H9 (cell line): Measurements from ENCODE around the gene NELFCD. TPM values are rescaled to one million over a fixed set of nuclear protein-coding genes. Genes with fewer than 3 reads are reported as not detected.

Experiments
- DNase-seq: peaks from one replicate; pipeline ENCODE4 v3.0.0-alpha.2; 2017
- H2AFZ ChIP-seq: one replicate; pipeline ENCODE4 v1.6.1; 2013; ENCODE audit warnings: mild to moderate bottlenecking, low read length, control low read depth, moderate library complexity
- H2AK5ac ChIP-seq: 2 replicates; pipeline ENCODE4 v1.6.1; 2013; ENCODE audit warnings: low read length, control low read depth, mixed read lengths; ENCODE audit not compliant: insufficient read length
- H2BK120ac ChIP-seq: one replicate; pipeline ENCODE4 v1.6.1; 2013; ENCODE audit warnings: low read depth, mild to moderate bottlenecking, low read length, control low read depth, inconsistent platforms; ENCODE audit not compliant: poor library complexity, severe bottlenecking
- H2BK12ac ChIP-seq: 2 replicates; pipeline ENCODE4 v1.6.1; 2013; ENCODE audit warnings: low read length, control low read depth, mixed read lengths, low read depth; ENCODE audit not compliant: insufficient read length
- H2BK15ac ChIP-seq: 2 replicates; pipeline ENCODE4 v1.6.1; 2013; ENCODE audit warnings: low read depth, low read length, control low read depth
- H2BK20ac ChIP-seq: one replicate; pipeline ENCODE4 v1.6.1; 2013; ENCODE audit warnings: low read depth, mild to moderate bottlenecking, low read length, control low read depth, inconsistent platforms; ENCODE audit not compliant: poor library complexity, severe bottlenecking
- H2BK5ac ChIP-seq: 2 replicates; pipeline ENCODE4 v1.6.1; 2013; ENCODE audit warnings: low read length, control low read depth, mixed read lengths; ENCODE audit not compliant: insufficient read length
- H3K14ac ChIP-seq: 2 replicates; pipeline ENCODE4 v1.6.1; 2013; ENCODE audit warnings: low read length, control low read depth; ENCODE audit not compliant: insufficient read depth
- H3K18ac ChIP-seq: 2 replicates; pipeline ENCODE4 v1.6.1; 2013; ENCODE audit warnings: low read depth, mild to moderate bottlenecking, mixed read lengths, low read length, control low read depth; ENCODE audit not compliant: insufficient read length
- H3K23ac ChIP-seq: 2 replicates; pipeline ENCODE4 v1.6.1; 2013; ENCODE audit warnings: low read length, control low read depth, mixed read lengths, low read depth; ENCODE audit not compliant: insufficient read length
- H3K23me2 ChIP-seq: 2 replicates; pipeline ENCODE4 v1.6.1; 2013; ENCODE audit warnings: low read depth, mild to moderate bottlenecking, mixed read lengths, low read length, control low read depth; ENCODE audit not compliant: insufficient read length, poor library complexity, severe bottlenecking
- H3K27ac ChIP-seq: 2 replicates; pipeline ENCODE4 v1.5.1; 2013; ENCODE audit warnings: low read length, control low read depth, mixed read lengths, low read depth; ENCODE audit not compliant: insufficient read length
- H3K27me3 ChIP-seq: 2 replicates; pipeline ENCODE4 v1.6.1; 2013; ENCODE audit warnings: low read length, control low read depth, inconsistent platforms; ENCODE audit not compliant: insufficient read depth
- H3K4ac ChIP-seq: 2 replicates; pipeline ENCODE4 v1.6.1; 2013; ENCODE audit warnings: low read depth, mild to moderate bottlenecking, control low read depth, inconsistent platforms, low read length, moderate library complexity
- H3K4me1 ChIP-seq: 2 replicates; pipeline ENCODE4 v1.6.1; 2013; ENCODE audit warnings: low read length, control low read depth, inconsistent platforms; ENCODE audit not compliant: insufficient read depth
- H3K4me2 ChIP-seq: 2 replicates; pipeline ENCODE4 v1.6.1; 2013; ENCODE audit warnings: low read length, control low read depth, mixed read lengths; ENCODE audit not compliant: insufficient read length, insufficient read depth
- H3K56ac ChIP-seq: 2 replicates; pipeline ENCODE4 v1.6.1; 2013; ENCODE audit warnings: low read depth, mild to moderate bottlenecking, mixed read lengths, low read length, control low read depth; ENCODE audit not compliant: insufficient read length
- H3K79me1 ChIP-seq: 2 replicates; pipeline ENCODE4 v1.6.1; 2013; ENCODE audit warnings: low read depth, mild to moderate bottlenecking, moderate library complexity, low read length, control low read depth, inconsistent platforms; ENCODE audit not compliant: insufficient read depth, poor library complexity, severe bottlenecking
- H3K79me2 ChIP-seq: 2 replicates; pipeline ENCODE4 v1.6.1; 2013; ENCODE audit warnings: low read length, control low read depth, inconsistent platforms; ENCODE audit not compliant: insufficient read depth
- H3K9ac ChIP-seq: 2 replicates; pipeline ENCODE4 v1.6.1; 2013; ENCODE audit warnings: low read length, control low read depth, mixed read lengths; ENCODE audit not compliant: insufficient read length; ENCODE audit errors: extremely low read depth
- H3K9me3 ChIP-seq: one replicate; pipeline ENCODE4 v1.6.1; 2013; ENCODE audit warnings: low read depth, low read length, inconsistent platforms; ENCODE audit not compliant: control insufficient read depth
- H3T11ph ChIP-seq: one replicate; pipeline ENCODE4 v1.6.1; 2013; ENCODE audit warnings: mild to moderate bottlenecking, low read length, control low read depth, inconsistent platforms
- H4K20me1 ChIP-seq: one replicate; pipeline ENCODE4 v1.6.1; 2013; ENCODE audit not compliant: control insufficient read depth, insufficient read length, insufficient read depth
- H4K5ac ChIP-seq: 2 replicates; pipeline ENCODE4 v1.6.1; 2013; ENCODE audit warnings: low read depth, mild to moderate bottlenecking, mixed read lengths, low read length, control low read depth; ENCODE audit not compliant: insufficient read length
- H4K8ac ChIP-seq: replicated peaks from 2 replicates; pipeline ENCODE4 v1.6.1; 2013; ENCODE audit warnings: low read length, control low read depth, mixed read lengths, low read depth; ENCODE audit not compliant: insufficient read length
- H4K91ac ChIP-seq: 2 replicates; pipeline ENCODE4 v1.6.1; 2013; ENCODE audit warnings: low read depth, mild to moderate bottlenecking, moderate library complexity, mixed read lengths, low read length, control low read depth; ENCODE audit not compliant: insufficient read length
- H3K27ac Mint-ChIP-seq, 3 experiments: 2 replicates in 2 of 3; 3 replicates in 1 of 3; pipeline ENCODE4 v1.8.0; 2020 to 2021; ENCODE audit warnings: mixed read lengths in 3 of 3, mild to moderate bottlenecking in 1 of 3, moderate library complexity in 1 of 3
- H3K27me3 Mint-ChIP-seq: 2 replicates; pipeline ENCODE4 v1.8.0; 2021; ENCODE audit warnings: low read depth, mild to moderate bottlenecking, moderate library complexity, mixed read lengths
- H3K36me3 Mint-ChIP-seq, 3 experiments: 2 replicates in 2 of 3; 3 replicates in 1 of 3; pipeline ENCODE4 v1.8.0; 2020 to 2021; ENCODE audit warnings: low read depth in 3 of 3, mixed read lengths in 3 of 3; ENCODE audit not compliant: insufficient read depth in 1 of 3
- H3K4me1 Mint-ChIP-seq, 2 experiments: 2 replicates each; pipeline ENCODE4 v1.8.0; 2020; ENCODE audit warnings: mixed read lengths in 2 of 2
- H3K4me3 Mint-ChIP-seq, 2 experiments: 2 replicates in 1 of 2; 3 replicates in 1 of 2; pipeline ENCODE4 v1.8.0; 2020 to 2021; ENCODE audit warnings: mild to moderate bottlenecking in 2 of 2, mixed read lengths in 2 of 2, moderate library complexity in 1 of 2
- H3K9me3 Mint-ChIP-seq, 2 experiments: 2 replicates in 1 of 2; 3 replicates in 1 of 2; pipeline ENCODE4 v1.8.0; 2020; ENCODE audit warnings: mild to moderate bottlenecking in 2 of 2, mixed read lengths in 2 of 2, moderate library complexity in 1 of 2
- WGBS: extraction: QIAGEN DNeasy Blood & Tissue Kit; methylation state at CpG from one replicate; pipeline ENCODE4 v1.1.7; 2013; ENCODE audit warnings: missing lambda C conversion rate, low lambda C conversion rate, mixed read lengths; ENCODE audit not compliant: insufficient read length; ENCODE audit errors: extremely low coverage; 5-methylcytosine and 5-hydroxymethylcytosine counted together
- total RNA-seq: library from RNA; stranded (reverse); gene quantifications from 2 replicates; pipeline ENCODE4 v1.2.1, GENCODE V29; 2021
- TF ChIP-seq, protein P1 (sequence below): fragments of 200-600 bp; sonication (generic); conservative IDR thresholded peaks from 3 replicates; pipeline ENCODE4 v1.8.0; 2021; ENCODE audit warnings: antibody characterized with exemption, mild to moderate bottlenecking

Gene NELFCD
- total RNA-seq, 1 experiment from 2014 or later = 57.8 TPM

DNA sequence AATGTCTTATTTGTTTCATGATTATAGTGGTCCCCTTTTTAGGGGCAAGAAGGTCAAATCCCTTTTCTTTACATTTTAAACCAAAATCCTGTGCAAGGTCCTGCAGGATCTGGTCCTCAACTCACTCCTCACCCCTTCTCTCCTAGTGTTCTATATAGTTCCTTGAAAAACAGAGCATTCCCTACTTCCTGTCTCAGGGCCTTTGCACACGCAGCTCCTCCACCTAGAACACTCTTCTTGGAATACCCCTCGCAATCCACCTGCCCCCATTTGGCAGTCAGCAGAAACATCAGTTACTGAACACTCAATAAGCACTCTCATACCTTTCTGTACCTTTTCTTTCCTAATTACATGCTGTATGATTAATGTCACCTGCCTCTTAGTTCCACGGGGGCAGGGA, 54.3 kb downstream of the NELFCD start:
- Histone ChIP-seq H3K27ac (no peak overlapping the region), H4K91ac (no peak overlapping the region), H3K56ac (no peak overlapping the region), H3K4me1 (peaks cover 3% of the 10 kb centered on the region), H3T11ph (no peak overlapping the region), H4K20me1 (no peaks in the 10 kb centered on the region), H4K5ac (no peak overlapping the region), H2BK15ac (no peak overlapping the region), H3K27me3 (no peaks in the 10 kb centered on the region), H3K9ac (no peak overlapping the region), H3K79me1 (no peaks in the 10 kb centered on the region), H3K18ac (no peak overlapping the region), H2BK12ac (no peak overlapping the region), H3K4ac (no peak overlapping the region), H3K23ac (no peak overlapping the region), H3K23me2 (peaks cover 8% of the 10 kb centered on the region), H3K14ac (no peak overlapping the region), H2BK20ac (no peak overlapping the region), H2AK5ac (no peak overlapping the region), H2BK120ac (no peak overlapping the region), H4K8ac (no peak overlapping the region), H3K4me2 (no peak overlapping the region), H2AFZ (no peak overlapping the region), H3K9me3 (no peaks in the 10 kb centered on the region), H3K79me2 (peaks cover 7% of the 10 kb centered on the region), H2BK5ac (no peak overlapping the region)
- Mint-ChIP-seq H3K4me3 (no peak overlapping the region), H3K4me1 (peaks cover 10 to 12% of the 10 kb centered on the region in 2 experiments), H3K9me3 (no peaks in the 10 kb centered on the region), H3K27me3 (peaks cover 12% of the 10 kb centered on the region), H3K27ac (no peak overlapping the region), H3K36me3 (peaks cover 22 to 60% (median 56%) of the 10 kb centered on the region in 3 experiments)
- WGBS = no CpG with 5 or more reads among the region's 3 CpGs
- TF ChIP-seq, protein P1, sequence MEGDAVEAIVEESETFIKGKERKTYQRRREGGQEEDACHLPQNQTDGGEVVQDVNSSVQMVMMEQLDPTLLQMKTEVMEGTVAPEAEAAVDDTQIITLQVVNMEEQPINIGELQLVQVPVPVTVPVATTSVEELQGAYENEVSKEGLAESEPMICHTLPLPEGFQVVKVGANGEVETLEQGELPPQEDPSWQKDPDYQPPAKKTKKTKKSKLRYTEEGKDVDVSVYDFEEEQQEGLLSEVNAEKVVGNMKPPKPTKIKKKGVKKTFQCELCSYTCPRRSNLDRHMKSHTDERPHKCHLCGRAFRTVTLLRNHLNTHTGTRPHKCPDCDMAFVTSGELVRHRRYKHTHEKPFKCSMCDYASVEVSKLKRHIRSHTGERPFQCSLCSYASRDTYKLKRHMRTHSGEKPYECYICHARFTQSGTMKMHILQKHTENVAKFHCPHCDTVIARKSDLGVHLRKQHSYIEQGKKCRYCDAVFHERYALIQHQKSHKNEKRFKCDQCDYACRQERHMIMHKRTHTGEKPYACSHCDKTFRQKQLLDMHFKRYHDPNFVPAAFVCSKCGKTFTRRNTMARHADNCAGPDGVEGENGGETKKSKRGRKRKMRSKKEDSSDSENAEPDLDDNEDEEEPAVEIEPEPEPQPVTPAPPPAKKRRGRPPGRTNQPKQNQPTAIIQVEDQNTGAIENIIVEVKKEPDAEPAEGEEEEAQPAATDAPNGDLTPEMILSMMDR = no peak
- no peak for DNase-seq
